ENCODE data around the gene ARHGAP24. TPM values are rescaled to one million over a fixed set of nuclear protein-coding genes. Genes with fewer than 3 reads are reported as not detected.

The ARHGAP24 gene
- total and polyA plus RNA-seq, 2 of the 13 experiments (the other 11 are each of a cell fraction or from before 2014, with no cell fraction given), result 0.07 to 0.55 TPM

- TF ChIP-seq ZNF646 (CRISPR knock-in tag; IDR thresholded peaks at IDR 0.05), result no peak
Observed at GRCh38 chr4:85672116-85672515, 197.2 kb downstream of the ARHGAP24 start (continued).

- H3K9ac ChIP-seq (ENCODE audit: insufficient read depth, low read depth, low read length), result no peak overlapping the region
- no peaks in the 10 kb centered on the region for H3K79me2 ChIP-seq (ENCODE audit: insufficient read depth, low read length)
- H3K4me3 ChIP-seq (replicated peaks in 1 of 3; ENCODE audit: insufficient read depth in 1 of 3, low read depth in 2 of 3, low read length in 3 of 3), result no peak overlapping the region
- BruUV-seq (replicated peaks), result no TSS peak
- H3K4me2 ChIP-seq (ENCODE audit: low read depth, low read length), result no peak overlapping the region
- TF ChIP-seq NR2F1 (CRISPR knock-in tag; IDR thresholded peaks at IDR 0.05) (no peak), MIER3 (CRISPR knock-in tag; IDR thresholded peaks at IDR 0.05; ENCODE audit: borderline replicate concordance) (no peak)
- H3K9me3 ChIP-seq (ENCODE audit: low read length), result no peaks in the 10 kb centered on the region
- intact Hi-C loops (cut with micrococcal nuclease; ENCODE audit: unreplicated experiment), result no loop called here
- ChIA-PET CTCF (ENCODE audit: low intra/inter-chr PET ratio, low total read pairs) (no interaction called here), POLR2A (no interaction called here)
- no peaks in the 10 kb centered on the region for H4K20me1 ChIP-seq (ENCODE audit: insufficient read depth, low read length)
- no peak for FAIRE-seq
- H2AFZ ChIP-seq (ENCODE audit: low read length), result no peak overlapping the region
- no peak for ATAC-seq
- H3K27ac ChIP-seq (ENCODE audit: extremely low read length, insufficient read depth, low read length), result no peak overlapping the region
- in situ Hi-C loops (cut with HindIII; ENCODE audit: extremely low pct_ligation_motif_present, low pct_unique_long_range_greater_than_20kb), result no loop called here
- no peak for DNase-seq (ENCODE audit: low spot score)
- 33% methylated on average over 3 of the region's 3 CpGs for WGBS (ENCODE audit: low lambda C conversion rate)
- H3K36me3 ChIP-seq (replicated peaks in 1 of 2; ENCODE audit: control insufficient read depth in 1 of 2, insufficient read depth in 2 of 2, low read length in 2 of 2), result no peaks in the 10 kb centered on the region
- no peaks in the 10 kb centered on the region for H3K27me3 ChIP-seq (ENCODE audit: control insufficient read depth in 1 of 2, insufficient read depth in 2 of 2, low read length in 2 of 2)
- H3K4me1 ChIP-seq (ENCODE audit: insufficient read depth, low read length), result no peaks in the 10 kb centered on the region
Observed at GRCh38 chr4:85672959-85673358, 198.0 kb downstream of the ARHGAP24 start.

All from HepG2 (cell line).